ENCODE data around the gene CADPS. TPM values are rescaled to one million over a fixed set of nuclear protein-coding genes. Genes with fewer than 3 reads are reported as not detected.

The CADPS gene
- total and polyA plus RNA-seq, 9 of the 15 experiments (the other 6 are each of a cell fraction or from before 2014, with no cell fraction given) = not detected

- no peak for TF ChIP-seq ZNF121 (CRISPR knock-in tag; conservative IDR thresholded peaks at IDR 0.05)
- TF ChIP-seq JUND (IDR thresholded peaks at IDR 0.05; ENCODE audit: borderline replicate concordance, low read depth, low read length) = no peak
- no peak for TF ChIP-seq JUND (tag; IDR thresholded peaks at IDR 0.05; ENCODE audit: borderline replicate concordance, low read depth, low read length)
- no peak for TF ChIP-seq HEY1 (CRISPR knock-in tag; IDR thresholded peaks at IDR 0.05; ENCODE audit: borderline replicate concordance)
- no peak for TF ChIP-seq GATA2 (CRISPR knock-in tag; IDR thresholded peaks at IDR 0.05)
- TF ChIP-seq ELF2 (CRISPR knock-in tag; IDR thresholded peaks at IDR 0.05) = no peak
Measured at GRCh38 chr3:62682826-62683225, 192.4 kb downstream of the CADPS start (continued).

GRCh38 chr3:62679988-62680387 is 195.2 kb downstream of the CADPS start:
- in situ Hi-C loops (cut with MboI) (no loop called here), intact Hi-C loops (cut with micrococcal nuclease) (no loop called here)
- Histone ChIP-seq H3K9ac (ENCODE audit: insufficient read depth in 1 of 2, low read depth in 2 of 2, low read length in 2 of 2) (no peak overlapping the region), H3K27me3 (ENCODE audit: control insufficient read depth in 2 of 2, insufficient read depth in 2 of 2, low read length in 2 of 2) (no peaks in the 10 kb centered on the region), H3K9me1 (ENCODE audit: control insufficient read depth, insufficient read depth, low read length) (no peaks in the 10 kb centered on the region), H3K79me2 (ENCODE audit: control insufficient read depth, insufficient read depth, low read length) (no peaks in the 10 kb centered on the region), H3K4me2 (ENCODE audit: insufficient read depth, low read length) (no peak overlapping the region), H2AFZ (ENCODE audit: low read depth, low read length) (no peak overlapping the region), H3K4me3 (no peak overlapping the region), H3K4me1 (replicated peaks in 1 of 2; ENCODE audit: control insufficient read depth in 2 of 2, insufficient read depth in 2 of 2, low read length in 2 of 2) (no peaks in the 10 kb centered on the region), H4K20me1 (replicated peaks; ENCODE audit: control insufficient read depth, insufficient read depth, low read length) (no peaks in the 10 kb centered on the region), H3K27ac (ENCODE audit: extremely low read depth, low read depth, low read length) (no peak overlapping the region), H3K9me3 (replicated peaks; ENCODE audit: control insufficient read depth, insufficient read depth, low read depth, low read length) (no peaks in the 10 kb centered on the region), H3K36me3 (ENCODE audit: control insufficient read depth, insufficient read depth, low read length) (no peaks in the 10 kb centered on the region)
- DNase-seq (ENCODE audit: extremely low read depth in 1 of 4, low spot score in 3 of 4) (no peak), FAIRE-seq (no peak), ATAC-seq (no peak)
- no TSS peak for BruUV-seq (replicated peaks)
- WGBS (ENCODE audit: insufficient coverage, low coverage, missing lambda C conversion rate) = 0% methylated on average over 3 of the region's 3 CpGs
- ChIA-PET POLR2A (no interaction called here), CTCF (ENCODE audit: low intra/inter-chr PET ratio) (no interaction called here)
- TF ChIP-seq TSHZ1 (CRISPR knock-in tag; IDR thresholded peaks at IDR 0.05) = no peak
- TF ChIP-seq CBX8 (IDR thresholded peaks at IDR 0.05; ENCODE audit: borderline replicate concordance, extremely low read depth, low read depth, low read length, poor library complexity, severe bottlenecking) = no peak
- TF ChIP-seq FOXK2 (conservative IDR thresholded peaks at IDR 0.05 in 1 of 2, IDR thresholded peaks at IDR 0.05 in 1 of 2; ENCODE audit: low read depth in 2 of 2) = no peak
- TF ChIP-seq STAG1 (CRISPR knock-in tag; IDR thresholded peaks at IDR 0.05; ENCODE audit: borderline replicate concordance) = no peak
- TF ChIP-seq PHTF2 (CRISPR knock-in tag; IDR thresholded peaks at IDR 0.05) = no peak
- no peak for TF ChIP-seq STAT5A (IDR thresholded peaks at IDR 0.05; ENCODE audit: borderline replicate concordance, low read length)
- TF ChIP-seq ZNF583 (CRISPR knock-in tag; IDR thresholded peaks at IDR 0.05) = no peak
- TF ChIP-seq PTRF (tag; IDR thresholded peaks at IDR 0.05) = no peak
- TF ChIP-seq POLR2G (IDR thresholded peaks at IDR 0.05; ENCODE audit: low read depth, low read length) = no peak
- TF ChIP-seq CBX5 (IDR thresholded peaks at IDR 0.05; ENCODE audit: borderline replicate concordance, low read depth) = no peak
- no peak for TF ChIP-seq ZNF436 (CRISPR knock-in tag; IDR thresholded peaks at IDR 0.05)
- no peak for TF ChIP-seq XRCC5 (IDR thresholded peaks at IDR 0.05; ENCODE audit: low read depth, low read length)
- TF ChIP-seq ZBTB7A (IDR thresholded peaks at IDR 0.05; ENCODE audit: borderline replicate concordance, control insufficient read depth, low read depth, low read length) = no peak
- no peak for TF ChIP-seq ZSCAN29 (IDR thresholded peaks at IDR 0.05)
- no peak for TF ChIP-seq NCOA6 (IDR thresholded peaks at IDR 0.05)
- TF ChIP-seq ERF (CRISPR knock-in tag; IDR thresholded peaks at IDR 0.05) = no peak

Data from K562 (cell line).